Esophagus squamous epithelium (tissue), 4 donors: ENCODE data around the gene ST6GAL2.

Experiments
- POLR2A ChIP-seq, 4 donors: fragments of 450-650 bp; IDR thresholded peaks; one replicate each; pipeline ENCODE4 v1.6.1; 2017; ENCODE audit warnings: antibody characterized with exemption in 4 of 4, mild to moderate bottlenecking in 4 of 4, moderate library complexity in 3 of 4
- TF ChIP-seq, protein P1 (sequence below), 6 experiments: fragments of 450-650 bp in 4 of 6; fragments of 200-600 bp in 2 of 6; sonication (generic) in 2 of 6; IDR thresholded peaks; one replicate each; pipeline ENCODE4 v1.5.1; 2016 to 2019; ENCODE audit warnings: antibody characterized with exemption in 6 of 6, mild to moderate bottlenecking in 4 of 6, moderate library complexity in 4 of 6

DNA sequence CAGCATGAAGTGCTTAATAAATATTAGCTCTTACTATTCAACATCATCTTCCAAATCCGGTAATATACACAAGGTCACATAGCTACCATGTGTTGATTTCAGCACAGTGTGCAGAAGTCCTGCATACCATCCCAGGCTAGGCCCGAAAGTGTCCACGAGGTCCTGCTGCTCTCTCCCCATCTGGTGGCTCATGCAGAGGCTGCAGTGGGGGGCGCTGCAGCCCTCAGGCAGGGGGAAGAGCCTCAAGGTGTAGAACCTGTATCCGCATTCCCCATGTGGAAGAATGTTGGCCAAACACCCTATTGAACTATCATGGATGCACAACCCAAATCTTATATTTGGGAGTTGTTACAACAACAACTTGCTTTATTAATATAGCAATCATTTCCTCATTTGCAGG lies 88.5 kb downstream of the ST6GAL2 start:
- TF ChIP-seq POLR2A (IDR thresholded peaks at IDR 0.05): no peak
- TF ChIP-seq, protein P1, sequence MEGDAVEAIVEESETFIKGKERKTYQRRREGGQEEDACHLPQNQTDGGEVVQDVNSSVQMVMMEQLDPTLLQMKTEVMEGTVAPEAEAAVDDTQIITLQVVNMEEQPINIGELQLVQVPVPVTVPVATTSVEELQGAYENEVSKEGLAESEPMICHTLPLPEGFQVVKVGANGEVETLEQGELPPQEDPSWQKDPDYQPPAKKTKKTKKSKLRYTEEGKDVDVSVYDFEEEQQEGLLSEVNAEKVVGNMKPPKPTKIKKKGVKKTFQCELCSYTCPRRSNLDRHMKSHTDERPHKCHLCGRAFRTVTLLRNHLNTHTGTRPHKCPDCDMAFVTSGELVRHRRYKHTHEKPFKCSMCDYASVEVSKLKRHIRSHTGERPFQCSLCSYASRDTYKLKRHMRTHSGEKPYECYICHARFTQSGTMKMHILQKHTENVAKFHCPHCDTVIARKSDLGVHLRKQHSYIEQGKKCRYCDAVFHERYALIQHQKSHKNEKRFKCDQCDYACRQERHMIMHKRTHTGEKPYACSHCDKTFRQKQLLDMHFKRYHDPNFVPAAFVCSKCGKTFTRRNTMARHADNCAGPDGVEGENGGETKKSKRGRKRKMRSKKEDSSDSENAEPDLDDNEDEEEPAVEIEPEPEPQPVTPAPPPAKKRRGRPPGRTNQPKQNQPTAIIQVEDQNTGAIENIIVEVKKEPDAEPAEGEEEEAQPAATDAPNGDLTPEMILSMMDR (IDR thresholded peaks at IDR 0.05): no peak
